HG03575 (cell line): Measurements from ENCODE around the gene TKTL2.

Experiments used
- ATAC-seq: cut with Tn5 transposase; IDR thresholded peaks from one replicate; pipeline ENCODE4 v1.9.1; 2021; ENCODE audit not compliant: unreplicated experiment, insufficient number of reproducible peaks, low FRiP score; ENCODE audit errors: extremely low read depth

Gene TKTL2

GRCh38 chr4:163473576-163473975 lies at the start of gene TKTL2:
Gene TKTL2 (minus strand): TSS chr4:163473754. CDS start chr4:163473734, 20 bp downstream.
- ATAC-seq: no peak

DNA sequence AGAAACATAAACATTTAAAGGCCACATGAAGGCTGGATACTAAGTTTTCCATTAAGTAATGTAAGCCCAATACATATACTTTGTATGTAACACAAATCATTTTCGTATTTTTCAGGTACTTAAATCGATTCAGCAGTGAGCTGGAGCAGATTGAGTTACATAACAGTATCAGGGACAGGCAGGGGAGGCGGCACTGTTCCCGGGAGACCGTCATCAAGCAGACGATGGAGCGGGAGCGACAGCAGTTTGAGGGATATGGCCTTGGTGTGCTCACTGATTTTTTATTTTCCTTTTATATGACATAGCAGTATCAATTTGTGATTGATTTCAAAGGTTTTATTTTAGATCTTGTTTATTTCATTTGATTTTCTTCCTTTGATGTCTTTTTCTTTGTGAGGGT lies 41.6 kb upstream of the TKTL2 start:
- ATAC-seq: no peak

- ATAC-seq: no peak
Measured at GRCh38 chr4:163505374-163505773, 31.8 kb upstream of the TKTL2 start.

- ATAC-seq: no peak
Measured at GRCh38 chr4:163500586-163500985, 27.0 kb upstream of the TKTL2 start.

- peak; percentile 28 for ATAC-seq
Measured at GRCh38 chr4:163495900-163496299, 22.3 kb upstream of the TKTL2 start.

GRCh38 chr4:163494360-163495241 lies 21.0 kb upstream of the TKTL2 start, which contains the start of gene TMA16:
Gene TMA16 (plus strand): TSS chr4:163494690. CDS start chr4:163494802, 112 bp downstream.
- ATAC-seq: peak; percentile 52

- ATAC-seq: peak; percentile 33
Measured at GRCh38 chr4:163493643-163494359, 20.2 kb upstream of the TKTL2 start.

GRCh38 chr4:163492951-163493504 lies 19.5 kb upstream of the TKTL2 start:
- no peak for ATAC-seq

DNA sequence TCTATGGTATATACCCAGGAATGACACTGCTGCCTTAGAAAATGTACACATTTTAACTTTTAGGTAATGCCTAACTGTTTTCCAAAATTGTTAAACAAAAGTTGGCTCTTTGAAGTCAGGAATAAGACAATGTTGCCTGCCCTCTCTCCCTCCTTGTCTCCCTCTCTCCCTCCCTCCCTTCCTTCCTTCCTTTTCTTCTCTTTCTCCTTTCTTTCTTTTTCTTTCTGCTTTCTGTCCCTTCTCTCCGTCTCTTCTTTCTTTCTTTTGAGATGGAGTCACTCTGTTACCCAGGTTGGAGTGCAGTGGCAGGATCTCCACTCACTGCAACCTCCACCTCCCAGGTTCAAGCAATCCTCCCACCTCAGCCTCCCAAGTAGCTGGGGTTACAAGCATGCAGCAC lies 16.4 kb upstream of the TKTL2 start:
- no peak for ATAC-seq

DNA sequence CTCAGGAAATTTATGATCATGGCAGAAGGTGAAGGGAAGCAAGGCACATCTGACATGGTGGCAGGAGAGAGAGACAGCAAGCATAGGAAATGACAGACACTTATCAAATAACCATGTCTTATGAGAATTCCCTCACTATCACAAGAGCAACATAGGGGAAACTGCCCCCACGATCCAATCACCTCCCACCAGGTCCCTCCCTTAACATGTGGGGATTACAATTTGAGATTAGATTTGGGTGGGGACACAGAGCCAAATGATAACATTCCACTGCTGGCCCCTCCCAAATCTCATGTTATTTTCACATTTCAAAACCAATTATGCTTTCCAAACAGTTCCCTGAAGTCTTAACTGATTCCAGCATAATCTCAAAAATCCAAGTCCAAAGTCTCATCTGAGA lies 12.8 kb upstream of the TKTL2 start:
- ATAC-seq: no peak

GRCh38 chr4:163485589-163485988 lies 12.0 kb upstream of the TKTL2 start:
- ATAC-seq: no peak

DNA sequence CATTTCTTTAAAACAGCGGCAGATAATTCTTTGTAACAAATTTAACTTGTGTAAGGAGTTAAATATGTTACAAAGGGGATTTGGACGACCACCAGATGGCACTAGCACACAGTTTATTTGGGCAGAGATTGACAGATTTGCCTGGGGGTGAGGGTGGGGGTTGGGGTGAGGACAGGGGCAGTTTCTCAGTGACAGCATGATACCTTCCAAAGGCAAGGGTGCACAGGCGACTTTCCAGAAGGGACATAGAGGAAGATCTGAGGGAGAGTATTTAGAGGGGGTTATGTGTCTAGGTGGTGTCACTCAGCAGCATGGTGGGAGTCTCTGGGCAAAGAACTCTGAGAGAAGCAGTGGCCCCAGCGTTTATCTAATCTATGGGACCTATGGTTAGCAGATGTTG lies 11.4 kb upstream of the TKTL2 start:
- ATAC-seq: no peak

- no peak for ATAC-seq
Measured at GRCh38 chr4:163482190-163482589, 8.6 kb upstream of the TKTL2 start.

GRCh38 chr4:163476761-163477438 lies 3.3 kb upstream of the TKTL2 start:
- no peak for ATAC-seq

GRCh38 chr4:163474027-163474426 lies 473 bp upstream of the TKTL2 start:
- ATAC-seq: no peak

GRCh38 chr4:163473130-163473529 lies 424 bp downstream of the TKTL2 start:
- no peak for ATAC-seq

GRCh38 chr4:163470391-163470790 lies 3.2 kb downstream of the TKTL2 start:
- ATAC-seq: no peak

DNA sequence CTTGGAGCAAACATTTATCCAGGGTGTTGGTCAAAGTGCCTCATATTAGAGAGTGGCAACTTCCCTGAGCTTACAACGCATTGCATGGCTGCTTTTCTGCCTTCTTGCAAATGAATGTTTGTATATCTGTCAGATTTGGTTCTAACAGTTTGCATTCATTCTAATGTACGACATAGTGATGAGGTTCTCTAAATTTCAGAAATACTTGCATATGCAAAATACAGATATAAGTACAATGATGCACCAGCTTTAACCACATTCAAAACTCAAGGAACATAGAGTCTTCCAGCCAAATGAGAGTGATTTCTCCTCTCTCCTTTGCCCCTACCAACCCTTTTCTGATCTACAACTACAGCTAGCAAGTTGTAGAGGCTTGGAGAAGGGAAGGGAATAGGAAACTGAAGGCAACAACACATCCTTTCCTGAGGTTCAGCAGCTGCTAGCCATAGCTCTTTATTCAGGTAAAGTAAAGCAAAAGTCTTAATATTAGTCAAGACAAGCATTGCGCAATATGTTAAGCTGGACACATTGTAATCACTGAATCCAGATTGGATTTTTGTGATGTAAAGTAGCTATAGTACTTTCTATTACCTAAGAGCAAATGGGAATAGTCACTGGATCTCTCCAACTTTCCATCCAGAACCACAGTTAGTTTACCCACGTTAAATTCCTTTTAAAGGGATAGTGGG lies 6.3 kb downstream of the TKTL2 start:
- ATAC-seq: no peak

DNA sequence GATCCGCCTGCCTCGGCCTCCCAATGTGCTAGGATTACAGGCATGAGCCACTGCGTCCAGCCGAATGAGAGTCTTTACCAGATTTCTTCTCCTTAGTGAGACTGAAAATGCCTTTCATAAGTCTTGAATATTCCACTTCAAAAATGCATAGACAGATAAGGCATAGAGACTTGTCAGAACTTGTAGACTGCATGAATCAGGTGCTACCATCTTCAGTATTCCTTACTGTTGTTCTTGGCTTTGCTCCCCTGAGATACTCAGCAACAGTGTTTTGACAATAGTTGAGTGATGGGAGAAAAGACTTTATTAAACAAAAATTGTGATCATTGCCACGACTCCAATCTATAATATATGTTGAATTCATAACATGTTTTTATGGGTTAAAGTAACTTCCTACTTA lies 11.0 kb downstream of the TKTL2 start:
- ATAC-seq: no peak
